ENCODE data around the gene KIFC1. TPM values are rescaled to one million over a fixed set of nuclear protein-coding genes. Genes with fewer than 3 reads are reported as not detected.

Gene KIFC1
- total and polyA plus RNA-seq, 9 of the 15 experiments (the other 6 are each of a cell fraction or from before 2014, with no cell fraction given) = 1.3 to 95.2 (median 76.9) TPM

DNA sequence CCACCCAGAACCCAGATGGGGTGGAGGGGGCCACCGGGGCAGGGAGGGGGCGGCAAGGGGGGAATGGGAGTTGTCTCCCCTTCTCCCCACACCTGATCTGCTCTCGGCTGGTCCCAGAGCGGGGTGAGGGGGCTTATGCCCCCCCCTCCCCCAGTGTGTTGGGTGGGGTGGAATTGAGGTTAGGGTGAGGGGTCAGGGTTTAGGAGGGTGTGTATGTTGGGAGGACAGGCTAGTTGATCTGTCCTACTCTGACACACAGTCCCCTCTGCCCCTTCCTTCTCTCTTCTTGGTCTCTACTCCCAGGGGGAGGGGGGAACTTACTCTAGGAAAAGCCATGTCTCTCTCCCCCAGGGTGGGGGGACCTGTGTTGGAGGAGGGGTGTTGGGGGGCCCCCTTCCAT is 60.9 kb downstream of the KIFC1 start:
- in situ Hi-C loops (cut with MboI) = no loop called here
- no peaks in the 10 kb centered on the region for H4K20me1 ChIP-seq (replicated peaks; ENCODE audit: control insufficient read depth, insufficient read depth, low read length)
- 83% methylated on average over 1 of the region's 4 CpGs for WGBS (ENCODE audit: insufficient coverage, low coverage, missing lambda C conversion rate)
- no peak for TF ChIP-seq RBBP5 (IDR thresholded peaks at IDR 0.05; ENCODE audit: borderline replicate concordance, insufficient read depth, low read length, poor library complexity, severe bottlenecking)
- TF ChIP-seq NEUROD1 (IDR thresholded peaks at IDR 0.05; ENCODE audit: borderline replicate concordance, low read depth, low read length, partially characterized antibody) = no peak
- no peak for TF ChIP-seq RFX7 (CRISPR knock-in tag; IDR thresholded peaks at IDR 0.05)
- TF ChIP-seq KDM4B (IDR thresholded peaks at IDR 0.05; ENCODE audit: borderline replicate concordance in 2 of 2, low read depth in 1 of 2) = no peak
- no peak for TF ChIP-seq ZKSCAN8 (CRISPR knock-in tag; IDR thresholded peaks at IDR 0.05)
- TF ChIP-seq KLF6 (CRISPR knock-in tag; IDR thresholded peaks at IDR 0.05; ENCODE audit: borderline replicate concordance) = no peak
- no peak for TF ChIP-seq ZBTB33 (CRISPR knock-in tag; IDR thresholded peaks at IDR 0.05)
- TF ChIP-seq JUNB (CRISPR knock-in tag; conservative IDR thresholded peaks at IDR 0.05) = no peak
- no peak for TF ChIP-seq TAL1 (IDR thresholded peaks at IDR 0.05)
- no peak for TF ChIP-seq SMARCB1 (IDR thresholded peaks at IDR 0.05; ENCODE audit: insufficient read length, low read depth)
- TF ChIP-seq KAT7 (CRISPR knock-in tag; IDR thresholded peaks at IDR 0.05; ENCODE audit: borderline replicate concordance) = no peak
- no peak for TF ChIP-seq PHF20 (IDR thresholded peaks at IDR 0.05; ENCODE audit: partially characterized antibody)
- TF ChIP-seq, protein P1, sequence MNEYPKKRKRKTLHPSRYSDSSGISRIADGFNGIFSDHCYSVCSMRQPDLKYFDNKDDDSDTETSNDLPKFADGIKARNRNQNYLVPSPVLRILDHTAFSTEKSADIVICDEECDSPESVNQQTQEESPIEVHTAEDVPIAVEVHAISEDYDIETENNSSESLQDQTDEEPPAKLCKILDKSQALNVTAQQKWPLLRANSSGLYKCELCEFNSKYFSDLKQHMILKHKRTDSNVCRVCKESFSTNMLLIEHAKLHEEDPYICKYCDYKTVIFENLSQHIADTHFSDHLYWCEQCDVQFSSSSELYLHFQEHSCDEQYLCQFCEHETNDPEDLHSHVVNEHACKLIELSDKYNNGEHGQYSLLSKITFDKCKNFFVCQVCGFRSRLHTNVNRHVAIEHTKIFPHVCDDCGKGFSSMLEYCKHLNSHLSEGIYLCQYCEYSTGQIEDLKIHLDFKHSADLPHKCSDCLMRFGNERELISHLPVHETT (CRISPR knock-in tag; conservative IDR thresholded peaks at IDR 0.05 in 1 of 2, IDR thresholded peaks at IDR 0.05 in 1 of 2) = no peak
- no peak for TF ChIP-seq SFPQ (IDR thresholded peaks at IDR 0.05; ENCODE audit: low read depth, low read length)
- no peak for TF ChIP-seq ZNF830 (CRISPR knock-in tag; IDR thresholded peaks at IDR 0.05)
- no peak for TF ChIP-seq NFE2 (IDR thresholded peaks at IDR 0.05; ENCODE audit: low read depth)
- no peak for TF ChIP-seq TRIM28 (IDR thresholded peaks at IDR 0.05)
- no peaks in the 10 kb centered on the region for H3K9me1 ChIP-seq (ENCODE audit: control insufficient read depth, insufficient read depth, low read length)
- peaks cover 35% of the 10 kb centered on the region for H3K79me2 ChIP-seq (ENCODE audit: control insufficient read depth, insufficient read depth, low read length)
- H3K27ac ChIP-seq (ENCODE audit: extremely low read depth, low read depth, low read length) = no peak overlapping the region
- no peak overlapping the region for H2AFZ ChIP-seq (ENCODE audit: low read depth, low read length)
- H3K9ac ChIP-seq (ENCODE audit: insufficient read depth in 1 of 2, low read depth in 2 of 2, low read length in 2 of 2) = 0 out of 4 replicates have a peak overlapping the region, but pooled peaks of 1 of the 2 experiments have one; percentile 15
- POLR2A ChIA-PET = no interaction called here
- H3K9me3 ChIP-seq (replicated peaks; ENCODE audit: control insufficient read depth, insufficient read depth, low read depth, low read length) = no peaks in the 10 kb centered on the region
- 0 out of 2 replicates have a peak overlapping the region, but pooled peaks have one; percentile 6 for H3K4me3 ChIP-seq
- ATAC-seq = no peak
- H3K36me3 ChIP-seq (ENCODE audit: control insufficient read depth, insufficient read depth, low read length) = peaks cover 53% of the 10 kb centered on the region
- intact Hi-C loops (cut with micrococcal nuclease) = no loop called here
- BruUV-seq (replicated peaks) = no TSS peak
- H3K4me1 ChIP-seq (replicated peaks in 1 of 2; ENCODE audit: control insufficient read depth in 2 of 2, insufficient read depth in 2 of 2, low read length in 2 of 2) = peaks cover 6 to 20% of the 10 kb centered on the region in 2 experiments; a peak in 4 of 5 replicates
- H3K27me3 ChIP-seq (ENCODE audit: control insufficient read depth in 2 of 2, insufficient read depth in 2 of 2, low read length in 2 of 2) = no peaks in the 10 kb centered on the region
- FAIRE-seq = no peak
- CTCF ChIA-PET (ENCODE audit: low intra/inter-chr PET ratio) = no interaction called here
- no peak for DNase-seq (ENCODE audit: extremely low read depth in 1 of 4, low spot score in 3 of 4)
- H3K4me2 ChIP-seq (ENCODE audit: insufficient read depth, low read length) = 0 out of 2 replicates have a peak overlapping the region, but pooled peaks have one; percentile 94
